Measurements from ENCODE around the gene FHAD1.
"Not testable (repeated sequence)": the region's sequence is repeated elsewhere in the genome, so short reads cannot be mapped to it uniquely, and the experiment has no call there.

FHAD1 gene

GRCh38 chr1:15424146-15424667 lies 177.2 kb downstream of the FHAD1 start:
- no peak for DNase-seq

- DNase-seq, result no peak
Measured at GRCh38 chr1:15424981-15425380, 178.0 kb downstream of the FHAD1 start.

GRCh38 chr1:15425521-15425920 lies 178.5 kb downstream of the FHAD1 start:
- no peak for DNase-seq

DNA sequence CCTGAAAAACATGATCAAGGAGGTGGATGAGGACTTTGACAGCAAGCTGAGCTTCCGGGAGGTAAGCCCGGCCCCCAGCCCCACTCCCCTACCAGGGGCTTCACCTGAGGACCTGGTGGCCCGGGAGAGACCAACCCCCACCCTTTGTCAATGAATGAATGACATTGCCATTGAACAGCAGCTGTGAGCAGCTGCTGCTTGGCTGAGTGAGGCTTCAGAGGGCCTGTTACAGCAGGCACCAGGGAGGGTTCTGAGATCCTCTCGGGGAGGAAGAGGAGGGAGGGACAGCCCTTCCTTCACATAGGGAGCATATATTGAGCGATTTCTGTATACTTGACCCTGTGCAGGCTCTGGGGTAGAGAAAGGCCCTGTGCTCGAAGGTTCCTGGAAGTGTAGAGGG lies 178.9 kb downstream of the FHAD1 start:
- no peak for DNase-seq

DNA sequence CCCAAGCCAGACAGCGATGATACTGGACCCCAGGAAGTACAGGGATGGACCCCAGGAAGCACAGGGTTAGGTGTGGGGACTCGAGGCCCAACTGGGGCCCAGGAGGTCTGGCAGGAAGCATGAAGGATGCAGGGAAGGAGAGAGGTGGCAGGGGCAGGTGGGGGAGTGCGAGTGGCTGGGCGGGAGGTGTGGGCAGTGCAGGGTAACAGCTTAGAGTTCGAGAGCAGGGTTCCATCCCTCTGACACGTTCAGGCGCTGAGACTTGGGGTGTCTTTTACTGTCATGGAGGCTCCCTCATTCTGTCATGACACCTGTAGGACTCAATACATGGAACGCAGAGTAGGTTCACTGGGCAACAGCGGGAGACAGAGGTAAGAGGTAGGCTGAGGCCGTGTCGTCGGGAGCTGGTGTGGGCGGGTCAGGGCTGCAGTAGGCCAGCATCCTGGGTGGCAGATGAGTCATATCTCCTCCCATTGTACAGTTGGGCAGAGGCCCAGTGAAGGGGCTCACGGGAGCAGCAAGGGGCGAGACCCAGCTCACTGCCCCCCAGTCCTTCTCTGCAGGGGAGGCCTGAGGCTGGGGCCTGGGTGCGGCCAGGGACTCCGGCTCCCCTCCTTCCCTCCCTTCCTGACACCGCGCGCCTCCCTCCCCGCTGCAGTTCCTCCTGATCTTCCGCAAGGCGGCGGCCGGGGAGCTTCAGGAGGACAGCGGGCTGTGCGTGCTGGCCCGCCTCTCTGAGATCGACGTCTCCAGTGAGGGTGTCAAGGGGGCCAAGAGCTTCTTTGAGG lies 179.7 kb downstream of the FHAD1 start:
- DNase-seq, result no peak

DNA sequence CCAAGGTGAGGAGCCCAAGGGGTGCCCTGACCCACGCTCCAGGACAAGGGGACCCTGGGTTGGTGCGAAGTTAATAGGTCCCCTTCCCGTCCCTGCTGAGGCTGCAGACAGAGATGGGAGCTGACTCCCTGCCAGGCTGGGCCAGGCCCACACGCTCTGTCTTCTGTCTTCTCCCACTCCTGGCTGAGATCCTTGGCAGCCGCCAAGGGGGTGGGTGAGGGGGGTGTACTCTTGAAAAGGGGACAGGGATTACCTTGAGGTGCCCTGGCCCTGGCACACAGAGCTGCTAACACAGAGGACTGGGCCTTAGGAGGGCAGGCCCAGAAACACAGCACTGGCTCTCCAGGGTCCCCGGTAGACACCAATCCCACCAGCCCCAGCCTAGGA lies 180.2 kb downstream of the FHAD1 start:
- DNase-seq, result no peak

DNA sequence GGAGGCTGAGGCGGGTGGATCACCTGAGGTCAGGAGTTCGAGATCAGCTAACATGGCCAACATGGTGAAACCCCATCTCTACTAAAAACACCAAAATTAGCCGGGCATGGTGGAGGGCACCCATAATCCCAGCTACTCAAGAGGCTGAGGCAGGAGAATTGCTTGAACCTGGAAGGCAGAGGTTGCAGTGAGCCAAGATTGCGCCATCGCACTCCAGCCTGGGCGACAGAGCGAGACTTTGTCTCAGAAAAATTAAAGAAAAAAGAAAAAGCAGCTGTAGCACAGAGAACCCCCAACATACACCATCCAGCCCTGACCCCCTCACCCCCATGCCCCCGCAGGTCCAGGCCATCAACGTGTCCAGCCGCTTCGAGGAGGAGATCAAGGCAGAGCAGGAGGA lies 181.2 kb downstream of the FHAD1 start:
- DNase-seq, result not testable (repeated sequence)

DNA sequence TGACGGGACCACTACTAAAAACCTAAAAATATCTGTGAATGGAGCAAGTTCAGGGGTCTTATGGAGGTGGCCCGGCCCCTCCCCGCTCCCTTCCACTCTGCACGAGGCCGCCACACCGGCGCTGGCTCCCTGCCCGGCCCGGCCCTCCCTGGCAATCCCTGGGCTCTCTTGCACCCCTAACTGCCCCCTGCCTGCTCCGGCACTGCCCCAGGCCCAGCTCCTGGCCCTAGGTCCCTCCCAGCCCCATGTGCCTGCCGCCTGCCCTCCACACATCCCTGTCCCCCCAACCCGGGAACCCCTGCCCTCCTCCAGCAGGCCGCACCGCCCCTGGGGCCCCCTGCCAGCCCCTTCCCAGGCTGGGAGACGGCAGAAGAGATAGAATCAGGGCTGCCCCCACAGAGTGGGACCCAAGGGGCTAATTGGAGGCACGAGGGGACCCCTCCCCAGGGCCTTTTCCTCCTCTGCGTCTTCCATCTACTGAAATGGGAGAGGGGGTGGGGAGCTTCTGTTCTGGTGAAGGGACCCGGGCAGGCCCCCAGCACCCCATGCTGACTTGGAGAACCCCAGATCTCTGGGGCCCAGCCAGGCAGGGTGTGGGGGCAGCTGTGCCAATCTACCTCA lies 181.9 kb downstream of the FHAD1 start:
- DNase-seq, result no peak

- DNase-seq, result no peak
Measured at GRCh38 chr1:15429701-15430149, 182.7 kb downstream of the FHAD1 start.

DNA sequence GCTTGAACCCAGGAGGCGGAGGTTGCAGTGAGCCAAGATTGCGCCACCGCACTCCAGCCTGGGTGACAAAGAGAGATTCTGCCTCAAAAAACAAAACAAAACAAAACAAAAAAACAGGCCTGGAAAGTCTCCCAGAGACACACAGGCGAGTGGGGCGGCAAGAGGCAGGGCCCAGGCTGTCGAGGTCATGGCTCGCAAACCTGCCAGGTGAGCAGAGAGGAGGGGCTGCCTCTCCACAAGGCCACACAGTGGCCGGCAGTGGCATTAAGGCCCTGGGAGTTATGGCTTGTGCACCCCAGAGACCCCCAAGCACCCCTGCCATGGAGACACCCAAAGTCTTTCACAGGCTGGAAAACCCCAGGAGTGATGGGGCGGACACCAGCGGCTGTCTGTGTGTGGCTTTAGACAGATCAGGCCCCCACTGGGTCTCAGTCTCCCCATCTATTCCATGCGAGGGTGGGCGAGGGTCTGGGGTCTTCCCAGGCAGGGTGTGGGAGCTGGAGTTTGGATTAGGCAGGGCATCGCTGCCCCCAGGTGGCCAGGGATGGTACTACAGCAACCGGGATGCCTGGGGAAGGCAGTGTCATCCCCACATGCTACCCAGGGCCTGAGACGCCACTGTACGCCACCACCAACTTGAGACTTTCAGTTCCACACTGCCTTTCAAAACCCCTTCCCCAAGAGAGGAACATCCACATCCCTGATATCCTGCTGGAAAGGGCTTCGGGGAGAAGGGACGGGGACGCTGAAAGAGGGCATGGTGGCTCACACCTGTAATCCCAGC lies 184.0 kb downstream of the FHAD1 start:
- peak; percentile 77 for DNase-seq

- DNase-seq, result peak; percentile 3
Measured at GRCh38 chr1:15431571-15431948, 184.5 kb downstream of the FHAD1 start.

DNA sequence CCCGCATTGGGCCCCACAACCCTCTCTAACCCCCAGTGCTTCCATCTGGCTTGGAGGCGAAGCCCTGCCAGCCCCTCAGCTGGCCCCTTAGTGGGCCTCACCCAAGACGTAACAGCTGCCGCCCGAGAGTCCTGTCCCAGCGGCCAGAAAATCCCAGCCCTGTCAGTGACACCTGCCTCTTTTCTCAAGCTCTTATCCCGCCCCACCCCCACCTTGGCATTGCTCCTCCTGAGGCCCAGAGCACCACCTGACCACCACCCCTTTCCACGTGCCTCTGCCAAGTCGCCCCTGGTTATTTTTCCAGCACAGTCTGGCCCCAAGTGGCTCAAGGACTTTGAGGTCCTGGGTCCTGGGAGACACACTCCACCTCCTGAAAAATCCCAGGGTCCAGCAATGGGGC lies 185.3 kb downstream of the FHAD1 start:
- DNase-seq, result no peak

- peak; percentile 16 for DNase-seq
Measured at GRCh38 chr1:15433471-15433870, 186.4 kb downstream of the FHAD1 start.

DNA sequence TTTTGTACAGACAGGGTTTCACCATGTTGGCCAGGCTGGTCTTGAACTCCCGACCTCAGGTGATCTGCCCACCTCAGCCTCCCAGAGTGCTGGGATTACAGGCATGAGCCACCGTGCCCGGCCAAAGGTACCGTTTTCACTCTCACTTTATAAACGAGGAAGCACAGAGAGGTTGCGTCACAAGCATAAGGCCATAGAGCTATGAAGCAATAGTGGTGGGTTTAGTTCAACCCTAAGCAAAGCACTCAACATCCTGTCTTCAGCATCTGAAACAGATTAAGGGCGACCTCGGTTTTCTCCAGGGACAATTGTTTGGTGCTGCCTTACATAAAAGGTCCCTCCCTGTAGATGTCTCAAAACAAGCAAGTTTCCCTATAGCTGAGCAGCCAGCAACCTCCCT lies 187.7 kb downstream of the FHAD1 start:
- peak; percentile 31 for DNase-seq

DNA sequence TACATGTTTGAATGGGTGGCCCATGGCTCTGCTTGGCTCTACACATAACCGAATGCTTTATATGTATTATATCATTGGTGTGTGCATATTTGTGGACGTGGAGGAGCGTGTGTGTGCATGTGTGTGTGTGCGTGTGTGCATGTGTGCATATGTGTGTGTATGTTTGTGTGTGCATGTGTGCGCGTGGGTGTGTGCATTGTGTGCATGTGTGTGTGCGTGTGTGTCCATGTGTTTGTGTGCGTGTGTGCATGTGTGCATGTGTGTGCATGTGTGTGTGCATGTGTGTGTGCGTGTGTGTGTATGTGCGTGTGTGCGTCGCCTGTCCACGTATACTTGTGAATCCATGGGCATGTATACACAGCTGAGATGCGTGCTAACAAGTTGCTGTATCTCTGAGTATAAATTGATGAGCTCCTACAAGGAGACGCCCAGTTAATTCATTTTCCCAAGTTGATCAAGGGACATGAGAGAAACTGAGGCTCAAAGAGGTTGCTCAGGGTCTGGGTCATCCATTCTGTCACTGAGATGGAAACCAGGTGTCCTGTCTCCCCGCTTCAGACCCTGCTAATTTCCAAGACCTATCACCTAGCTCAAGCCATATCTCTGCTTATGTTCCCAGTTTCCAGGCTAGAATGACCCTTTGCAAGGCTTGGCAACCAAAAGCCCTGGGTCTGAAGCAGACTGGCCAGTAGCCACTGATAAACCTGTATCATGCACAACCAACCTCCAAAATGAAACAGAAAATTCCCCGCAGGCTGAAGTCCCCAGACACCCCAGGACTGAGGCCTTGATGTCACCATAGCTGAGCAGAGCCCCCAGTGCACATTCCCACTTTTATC lies 188.4 kb downstream of the FHAD1 start:
- no peak for DNase-seq

- DNase-seq, result no peak
Measured at GRCh38 chr1:15436881-15437442, 189.9 kb downstream of the FHAD1 start.

GRCh38 chr1:15439325-15439724 lies 192.3 kb downstream of the FHAD1 start:
- DNase-seq, result no peak

- DNase-seq, result no peak
Measured at GRCh38 chr1:15440357-15440756, 193.3 kb downstream of the FHAD1 start.

GRCh38 chr1:15441247-15441646 lies 194.2 kb downstream of the FHAD1 start:
- DNase-seq, result no peak

DNA sequence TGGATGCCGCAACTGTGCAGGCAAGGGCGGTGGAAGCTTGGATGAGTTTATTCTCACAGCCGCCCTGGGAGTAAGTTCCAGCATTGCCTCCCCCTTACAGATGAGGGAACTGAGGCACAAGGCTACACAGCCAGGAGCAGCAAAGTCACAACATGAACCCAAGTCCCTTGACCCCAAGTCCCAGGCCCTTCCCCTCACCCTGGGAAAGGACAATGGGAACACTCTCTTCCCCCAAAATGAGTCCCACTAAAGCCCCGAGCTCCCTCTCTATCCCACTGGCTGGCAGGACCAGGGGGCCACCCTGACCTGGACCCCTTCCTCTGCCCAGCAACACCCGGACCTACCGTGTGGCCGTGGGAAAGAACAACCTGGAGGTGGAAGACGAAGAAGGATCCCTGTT lies 195.1 kb downstream of the FHAD1 start:
- no peak for DNase-seq

GRCh38 chr1:15442759-15443158 lies 195.7 kb downstream of the FHAD1 start:
- no peak for DNase-seq

- no peak for DNase-seq
Measured at GRCh38 chr1:15443281-15443680, 196.3 kb downstream of the FHAD1 start.

All from CD4-positive, alpha-beta T cell treated with Interleukin-17A for 1 hour (primary cell).